Stimulated activated CD4-positive, alpha-beta T cell treated with anti-CD3 and anti-CD28 coated beads, Interleukin-12 subunit alpha, Interleukin-12 subunit beta, amount 100 ng/mL, for 48 hours (primary cell): ENCODE measurements around the gene LMAN2.
"Not testable (repeated sequence)": the region's sequence is repeated elsewhere in the genome, so short reads cannot be mapped to it uniquely, and the experiment has no call there.

ENCODE experiments used
- DNase-seq, 3 donors: peaks; one replicate each; pipeline ENCODE4 v3.0.0-alpha.2; 2020; ENCODE audit warnings: low read depth in 2 of 3, low spot score in 1 of 3

Gene LMAN2

GRCh38 chr5:177349762-177350161, 1.7 kb downstream of the LMAN2 start:
- DNase-seq, result no peak

GRCh38 chr5:177349362-177349647, 2.2 kb downstream of the LMAN2 start:
- no peak for DNase-seq

DNA sequence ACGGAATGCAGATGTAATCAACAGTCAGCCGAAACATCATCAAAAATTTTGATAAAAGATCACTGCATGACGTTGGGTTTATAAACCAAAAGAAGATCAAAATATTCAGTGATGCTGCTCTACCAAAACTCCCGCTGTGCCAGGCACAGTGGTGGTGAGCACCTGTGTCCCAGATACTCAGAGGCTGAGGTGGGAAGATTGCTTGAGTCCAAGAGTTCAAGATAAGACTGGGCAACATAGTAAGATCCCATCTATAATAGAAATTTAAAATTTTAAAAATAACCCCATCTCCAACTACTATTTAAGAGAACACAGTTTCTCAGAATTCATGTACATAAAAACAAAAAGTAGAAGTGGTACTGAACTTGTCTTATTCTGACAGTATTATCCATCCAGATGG, 3.8 kb downstream of the LMAN2 start:
- no peak for DNase-seq

DNA sequence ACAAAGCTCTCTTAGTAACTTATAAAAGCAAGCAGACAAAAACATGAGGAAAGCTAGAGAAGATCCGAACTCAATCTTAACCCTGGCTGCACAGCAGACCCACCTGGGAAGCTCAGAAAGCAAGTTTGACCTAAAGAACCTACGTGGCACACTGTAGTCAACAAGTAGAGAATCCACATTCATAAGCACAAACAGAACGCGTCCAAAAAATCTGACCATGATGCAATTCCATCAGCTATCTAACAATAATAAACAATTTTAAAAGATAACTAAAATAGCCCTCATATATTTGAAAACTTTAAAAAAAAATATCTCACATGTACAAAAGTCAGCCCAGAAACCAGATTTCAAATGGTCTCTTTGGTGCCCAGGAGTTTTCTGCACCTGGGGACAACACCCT, 4.6 kb downstream of the LMAN2 start:
- no peak for DNase-seq

DNA sequence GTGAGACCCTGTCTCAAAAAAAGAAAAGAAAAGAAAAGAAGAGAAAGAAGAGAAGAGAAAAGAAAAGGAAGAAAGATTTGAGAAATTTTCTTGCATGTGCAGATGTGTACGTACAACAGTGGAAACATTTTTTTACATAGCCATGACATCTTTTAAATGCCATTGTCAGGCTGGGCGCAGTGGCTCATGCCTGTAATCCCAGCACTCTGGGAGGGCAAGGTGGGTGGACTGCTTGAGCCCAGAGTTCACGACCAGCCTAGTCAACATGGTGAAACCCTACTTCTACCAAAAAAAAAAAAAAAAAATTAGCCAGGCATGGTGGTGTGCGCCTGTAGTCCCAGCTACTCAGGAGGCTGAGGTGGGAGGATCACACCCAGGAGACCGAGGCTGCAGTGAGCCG, 6.6 kb downstream of the LMAN2 start:
- no peak for DNase-seq

DNA sequence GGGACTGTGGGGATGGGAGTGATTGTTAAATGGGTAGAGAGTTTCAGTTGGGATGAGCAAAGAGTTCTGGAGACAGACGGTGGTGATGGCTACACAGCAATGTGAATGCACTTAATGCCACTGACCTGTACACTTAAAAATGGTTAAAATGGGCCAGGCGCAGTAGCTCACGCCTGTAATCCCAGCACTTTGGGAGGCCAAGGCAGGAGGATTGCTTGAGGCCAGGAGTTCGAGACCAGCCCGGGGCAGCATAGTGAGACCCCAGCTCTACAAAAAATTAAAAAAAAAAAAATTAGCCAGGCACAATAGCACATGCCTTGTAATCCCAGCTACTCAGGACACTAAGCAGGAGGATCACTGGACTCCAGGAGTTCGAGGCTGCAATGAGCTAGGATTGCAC, 7.7 kb downstream of the LMAN2 start:
- DNase-seq, result no peak

- not testable (repeated sequence) for DNase-seq
Observed at GRCh38 chr5:177343000-177343399, 8.5 kb downstream of the LMAN2 start.

- no peak for DNase-seq
Observed at GRCh38 chr5:177339107-177339638, 12.3 kb downstream of the LMAN2 start.

GRCh38 chr5:177338251-177339106, 13.0 kb downstream of the LMAN2 start:
- DNase-seq, result no peak

GRCh38 chr5:177336603-177337494, 14.6 kb downstream of the LMAN2 start:
- DNase-seq, result no peak

GRCh38 chr5:177336112-177336511, 15.4 kb downstream of the LMAN2 start:
- DNase-seq, result peak in 1 of 3 donors; percentile 20

GRCh38 chr5:177335701-177336065, 15.8 kb downstream of the LMAN2 start:
- DNase-seq, result no peak

DNA sequence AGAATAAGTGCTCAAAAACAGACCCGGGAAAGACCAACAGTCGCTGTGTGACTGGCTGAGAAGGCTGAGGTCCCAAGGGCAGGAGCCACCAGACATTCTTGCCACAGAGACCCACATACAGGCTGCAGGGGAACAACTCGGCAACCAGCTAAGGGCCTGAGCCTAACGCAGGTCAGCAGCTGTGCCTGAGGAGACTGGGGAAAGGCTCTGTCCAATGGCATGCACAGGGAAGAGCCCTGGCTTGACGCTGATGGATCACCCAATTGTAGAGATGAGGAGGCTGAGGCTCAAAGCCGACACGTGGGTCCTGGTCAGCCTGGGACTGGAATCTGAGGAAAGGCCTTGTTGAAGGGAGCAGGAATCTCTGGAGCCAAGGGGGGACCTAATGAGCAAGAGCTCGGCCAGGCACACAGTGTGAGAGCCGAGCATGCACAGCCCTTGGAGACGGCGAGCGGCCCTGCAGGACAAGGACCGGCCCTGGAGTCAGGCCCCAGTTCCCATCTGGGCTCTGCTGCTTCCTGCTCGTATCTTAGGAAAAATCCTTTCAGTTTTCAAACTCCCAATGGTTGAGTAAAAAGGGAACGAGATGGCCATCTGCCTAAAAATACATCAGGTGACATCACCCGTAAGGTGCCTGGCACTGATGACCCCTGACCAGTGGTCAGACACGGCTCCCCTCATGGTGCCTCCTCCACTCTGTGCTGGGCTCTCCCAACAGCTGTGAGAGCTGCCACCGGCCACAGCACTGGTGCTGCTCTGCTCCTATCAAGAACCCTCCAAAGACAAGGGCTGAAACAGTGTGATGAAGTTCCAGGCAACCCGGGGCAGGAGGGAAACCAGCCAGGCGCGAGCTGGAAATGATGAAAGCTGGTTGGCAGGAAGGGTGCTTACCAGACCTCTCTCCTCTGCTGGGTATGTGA, 16.4 kb downstream of the LMAN2 start:
- DNase-seq, result no peak

DNA sequence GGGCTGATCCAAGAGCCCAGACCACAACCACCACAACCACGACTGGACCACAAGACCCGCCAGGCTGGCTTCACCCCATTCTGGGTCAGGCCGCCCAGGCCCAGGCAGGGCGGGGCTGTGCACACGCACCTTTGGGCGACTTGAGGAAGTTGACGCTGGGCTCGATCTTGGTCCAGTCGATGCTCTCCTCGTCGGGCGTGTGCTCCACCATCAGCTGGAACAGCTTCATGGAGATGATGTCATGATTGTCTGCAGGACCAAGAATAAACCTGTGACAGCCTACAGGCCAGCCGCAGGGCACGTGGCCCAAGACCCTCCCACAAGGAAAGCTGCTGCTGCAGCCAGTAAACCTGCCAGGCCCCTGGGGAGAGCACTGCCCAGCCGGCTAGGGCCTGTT, 17.3 kb downstream of the LMAN2 start:
- no peak for DNase-seq

DNA sequence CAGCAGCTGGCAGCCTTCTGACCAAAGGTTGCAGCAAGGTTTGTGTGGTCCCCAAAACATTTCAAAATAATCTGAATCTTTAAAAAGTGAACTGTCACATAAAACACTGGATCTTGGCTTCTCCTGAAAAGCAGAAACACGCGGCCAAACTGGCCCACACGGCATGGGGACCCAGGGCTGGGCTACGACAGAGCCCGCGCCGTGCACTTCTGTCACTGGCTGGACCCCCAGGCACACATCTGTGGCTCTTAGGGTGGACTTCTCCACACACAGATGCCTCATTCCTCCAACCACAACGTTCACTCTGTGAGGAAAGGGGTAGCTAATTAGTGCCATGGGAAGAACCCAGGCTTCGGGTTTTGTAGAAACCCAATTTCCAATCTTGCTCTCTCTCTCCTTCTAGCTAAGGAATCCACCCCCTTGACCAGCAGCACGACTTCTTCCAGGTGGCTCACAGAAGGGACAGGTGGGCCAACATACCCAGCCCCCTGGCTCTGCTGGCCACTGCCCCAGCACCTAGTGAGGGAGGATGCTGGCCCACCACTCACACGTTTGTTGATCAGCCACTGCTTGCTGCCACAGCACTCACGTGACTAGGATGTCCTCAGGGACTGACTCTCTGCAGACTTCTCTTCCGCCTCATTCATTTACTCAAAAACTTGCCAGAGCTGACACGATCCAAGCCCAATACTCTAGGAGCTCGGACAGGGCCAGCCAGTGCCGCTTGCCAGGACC, 17.9 kb downstream of the LMAN2 start:
- no peak for DNase-seq

DNA sequence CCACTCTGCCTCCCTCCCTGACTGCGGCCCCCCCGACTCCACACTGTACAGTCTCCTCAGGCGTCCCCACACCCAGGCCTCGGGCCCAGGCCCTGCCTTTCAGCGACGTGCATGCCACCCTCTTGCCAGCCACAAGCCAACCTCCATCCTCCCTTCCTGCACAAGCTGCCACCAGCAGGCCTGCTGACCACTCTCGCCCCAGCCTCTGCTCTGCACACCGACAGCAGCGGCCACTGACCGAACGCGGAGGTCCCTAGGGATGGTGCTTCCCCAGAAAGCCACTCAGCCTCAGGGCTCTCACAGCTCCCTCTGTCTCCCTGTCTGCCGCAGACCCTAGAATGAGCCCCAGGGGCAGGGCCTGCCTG, 18.6 kb downstream of the LMAN2 start:
- DNase-seq, result no peak

GRCh38 chr5:177332031-177332895, 19.2 kb downstream of the LMAN2 start:
- no peak for DNase-seq

DNA sequence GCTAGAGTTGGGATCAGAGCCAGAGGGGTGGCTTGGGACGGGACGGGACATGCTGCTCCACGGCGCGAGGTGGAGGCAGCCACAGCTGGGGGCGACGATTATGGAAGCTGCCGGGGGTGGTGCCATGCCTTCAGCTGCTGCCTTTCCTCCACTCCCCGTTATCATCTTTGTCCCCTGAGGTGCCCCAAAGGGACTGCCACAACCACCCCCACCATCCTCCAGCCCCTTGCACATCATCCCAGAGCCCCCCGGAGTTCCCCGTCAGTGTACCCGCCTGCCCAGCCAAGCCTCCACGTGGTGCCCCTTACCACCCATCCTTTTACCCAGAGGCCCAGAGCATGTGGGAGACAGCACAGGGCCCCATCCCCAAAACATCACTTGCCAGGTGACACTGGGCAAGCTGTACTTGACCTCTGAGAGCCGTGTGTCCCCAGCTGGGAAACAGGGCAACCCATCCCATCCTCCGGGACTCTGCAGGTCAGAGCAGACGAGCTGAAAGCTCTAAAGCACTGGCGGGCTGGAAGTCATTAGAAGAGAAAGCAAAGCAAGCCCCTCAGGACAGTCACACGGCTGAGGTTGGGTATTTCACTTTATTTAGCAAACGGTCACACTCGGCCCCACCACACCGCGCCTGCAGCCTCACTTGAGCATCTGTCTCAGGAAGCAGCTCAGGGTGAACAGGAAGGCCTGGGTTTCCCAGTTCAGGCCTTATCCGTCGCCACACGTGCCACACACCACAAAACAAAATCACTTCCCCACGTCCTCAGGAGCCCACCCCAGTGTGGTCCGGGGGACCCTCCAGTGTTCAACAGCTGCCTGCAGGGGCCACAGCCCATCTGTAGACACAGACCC, 20.3 kb downstream of the LMAN2 start:
- no peak for DNase-seq

DNA sequence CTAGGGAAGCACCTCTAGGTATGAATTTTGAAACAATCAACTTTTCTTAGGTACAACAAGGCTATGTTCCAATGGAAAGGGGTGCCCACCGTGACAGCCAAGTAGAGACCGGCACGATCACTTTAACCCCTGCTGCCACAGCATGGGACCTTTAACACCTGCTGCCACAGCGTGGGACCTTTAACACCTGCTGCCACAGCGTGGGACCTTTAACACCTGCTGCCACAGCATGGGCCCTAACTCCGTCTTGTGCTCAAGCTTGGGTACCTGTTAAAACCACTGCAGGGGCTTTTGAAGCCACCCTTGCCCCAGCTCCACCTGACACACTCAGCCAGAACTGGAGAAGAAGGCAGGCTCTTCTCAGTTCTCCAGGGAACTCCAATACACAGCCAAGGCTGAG, 21.6 kb downstream of the LMAN2 start:
- DNase-seq, result no peak
